ENCODE data around the gene PDE4D. TPM values are rescaled to one million over a fixed set of nuclear protein-coding genes. Genes with fewer than 3 reads are reported as not detected.

Gene PDE4D
- total and polyA plus RNA-seq, 2 experiments from 2014 or later: 4.3 to 9.7 TPM

- Histone ChIP-seq H3K9ac (no peak overlapping the region), H3F3A (ENCODE audit: insufficient read depth) (peaks cover 15% of the 10 kb centered on the region; the same call in 1 of the 2 replicates), H3K4me3 (no peak overlapping the region), H4K20me1 (ENCODE audit: insufficient read depth) (no peaks in the 10 kb centered on the region), H3K27me3 (replicated peaks; ENCODE audit: insufficient read depth) (no peaks in the 10 kb centered on the region), H3K4me2 (ENCODE audit: unreplicated experiment) (no peak overlapping the region), H3K9me2 (ENCODE audit: insufficient read depth) (0 out of 2 replicates have a peak, but pooled peaks cover 6% of the 10 kb centered on the region), H3K4me1 (ENCODE audit: insufficient read depth) (peaks cover 28% of the 10 kb centered on the region), H3K36me3 (ENCODE audit: low read depth) (no peaks in the 10 kb centered on the region), H2AFZ (0 out of 2 replicates have a peak overlapping the region, but pooled peaks have one; percentile 25), H3K79me2 (ENCODE audit: insufficient read depth) (no peaks in the 10 kb centered on the region), H3K27ac (peak overlapping the region; percentile 5; the same call in 1 of the 2 replicates), H3K9me3 (ENCODE audit: low read depth) (no peaks in the 10 kb centered on the region)
- in situ Hi-C loops (cut with MboI): no loop called here
- TF ChIP-seq EZH2phosphoT487 (IDR thresholded peaks at IDR 0.05; ENCODE audit: insufficient read depth, low read depth) (no peak), EZH2 (IDR thresholded peaks at IDR 0.05; ENCODE audit: insufficient read depth, poor library complexity, severe bottlenecking) (no peak)
- DNase-seq: peak; percentile 86
- WGBS, 2 experiments (ENCODE audit: low coverage in 1 of 2, low lambda C conversion rate in 2 of 2, missing lambda C conversion rate in 2 of 2): 79 to 87% methylated on average over 5 of the region's 5 CpGs
These were observed 794.1 kb downstream of the PDE4D start for GRCh38 chr5:59099270-59099994.

GRCh38 chr5:59098743-59099142 lies 794.8 kb downstream of the PDE4D start:
- WGBS, 2 experiments (ENCODE audit: low coverage in 1 of 2, low lambda C conversion rate in 2 of 2, missing lambda C conversion rate in 2 of 2): 95 to 100% methylated on average over 2 of the region's 2 CpGs
- peaks cover 28% of the 10 kb centered on the region for H3K4me1 ChIP-seq (ENCODE audit: insufficient read depth)
- peak overlapping the region; percentile 5; the same call in 1 of the 2 replicates for H3K27ac ChIP-seq
- no peak overlapping the region for H3K9ac ChIP-seq
- no peaks in the 10 kb centered on the region for H3K36me3 ChIP-seq (ENCODE audit: low read depth)
- H3K79me2 ChIP-seq (ENCODE audit: insufficient read depth): no peaks in the 10 kb centered on the region
- no peak for TF ChIP-seq EZH2 (IDR thresholded peaks at IDR 0.05; ENCODE audit: insufficient read depth, poor library complexity, severe bottlenecking)
- TF ChIP-seq EZH2phosphoT487 (IDR thresholded peaks at IDR 0.05; ENCODE audit: insufficient read depth, low read depth): no peak
- H3F3A ChIP-seq (ENCODE audit: insufficient read depth): peaks cover 15% of the 10 kb centered on the region; the same call in 1 of the 2 replicates
- DNase-seq: no peak
- in situ Hi-C loops (cut with MboI): no loop called here
- 0 out of 2 replicates have a peak, but pooled peaks cover 6% of the 10 kb centered on the region for H3K9me2 ChIP-seq (ENCODE audit: insufficient read depth)
- H4K20me1 ChIP-seq (ENCODE audit: insufficient read depth): no peaks in the 10 kb centered on the region
- H3K4me3 ChIP-seq: no peak overlapping the region
- no peak overlapping the region for H3K4me2 ChIP-seq (ENCODE audit: unreplicated experiment)
- H3K9me3 ChIP-seq (ENCODE audit: low read depth): no peaks in the 10 kb centered on the region
- 0 out of 2 replicates have a peak overlapping the region, but pooled peaks have one; percentile 3 for H2AFZ ChIP-seq
- no peaks in the 10 kb centered on the region for H3K27me3 ChIP-seq (replicated peaks; ENCODE audit: insufficient read depth)

GRCh38 chr5:59097712-59098111 lies 795.8 kb downstream of the PDE4D start:
- Histone ChIP-seq H3K27ac (no peak overlapping the region), H3K9ac (no peak overlapping the region), H3K4me2 (ENCODE audit: unreplicated experiment) (no peak overlapping the region)

GRCh38 chr5:59097116-59097515 lies 796.4 kb downstream of the PDE4D start:
- TF ChIP-seq EZH2 (IDR thresholded peaks at IDR 0.05; ENCODE audit: insufficient read depth, poor library complexity, severe bottlenecking): no peak
- no peak for TF ChIP-seq EZH2phosphoT487 (IDR thresholded peaks at IDR 0.05; ENCODE audit: insufficient read depth, low read depth)
- H3K27me3 ChIP-seq (replicated peaks; ENCODE audit: insufficient read depth): no peaks in the 10 kb centered on the region
- H3K27ac ChIP-seq: no peak overlapping the region
- H3F3A ChIP-seq (ENCODE audit: insufficient read depth): peaks cover 15% of the 10 kb centered on the region; the same call in 1 of the 2 replicates
- H3K79me2 ChIP-seq (ENCODE audit: insufficient read depth): no peaks in the 10 kb centered on the region
- H4K20me1 ChIP-seq (ENCODE audit: insufficient read depth): no peaks in the 10 kb centered on the region
- H3K4me2 ChIP-seq (ENCODE audit: unreplicated experiment): no peak overlapping the region
- H3K4me3 ChIP-seq: no peak overlapping the region
- H3K9me3 ChIP-seq (ENCODE audit: low read depth): no peaks in the 10 kb centered on the region
- 25 to 39% methylated on average over 3 of the region's 3 CpGs for WGBS, 2 experiments (ENCODE audit: low coverage in 1 of 2, low lambda C conversion rate in 2 of 2, missing lambda C conversion rate in 2 of 2)
- no peak overlapping the region for H3K9ac ChIP-seq
- no peaks in the 10 kb centered on the region for H3K36me3 ChIP-seq (ENCODE audit: low read depth)
- no peak overlapping the region for H2AFZ ChIP-seq
- in situ Hi-C loops (cut with MboI): no loop called here
- 0 out of 2 replicates have a peak, but pooled peaks cover 6% of the 10 kb centered on the region for H3K9me2 ChIP-seq (ENCODE audit: insufficient read depth)
- DNase-seq: peak; percentile 22
- peaks cover 28% of the 10 kb centered on the region for H3K4me1 ChIP-seq (ENCODE audit: insufficient read depth)

More at GRCh38 chr5:59097712-59098111, 795.8 kb downstream of the PDE4D start:
- H3K27me3 ChIP-seq (replicated peaks; ENCODE audit: insufficient read depth): no peaks in the 10 kb centered on the region
- no peak for DNase-seq
- in situ Hi-C loops (cut with MboI): no loop called here
- no peaks in the 10 kb centered on the region for H3K79me2 ChIP-seq (ENCODE audit: insufficient read depth)
- no peak overlapping the region for H2AFZ ChIP-seq
- TF ChIP-seq EZH2 (IDR thresholded peaks at IDR 0.05; ENCODE audit: insufficient read depth, poor library complexity, severe bottlenecking): no peak
- TF ChIP-seq EZH2phosphoT487 (IDR thresholded peaks at IDR 0.05; ENCODE audit: insufficient read depth, low read depth): no peak
- H3F3A ChIP-seq (ENCODE audit: insufficient read depth): peaks cover 15% of the 10 kb centered on the region; the same call in 1 of the 2 replicates
- H3K9me3 ChIP-seq (ENCODE audit: low read depth): no peaks in the 10 kb centered on the region
- no peak overlapping the region for H3K4me3 ChIP-seq
- H4K20me1 ChIP-seq (ENCODE audit: insufficient read depth): no peaks in the 10 kb centered on the region
- H3K36me3 ChIP-seq (ENCODE audit: low read depth): no peaks in the 10 kb centered on the region
- 0 out of 2 replicates have a peak, but pooled peaks cover 6% of the 10 kb centered on the region for H3K9me2 ChIP-seq (ENCODE audit: insufficient read depth)
- peaks cover 28% of the 10 kb centered on the region for H3K4me1 ChIP-seq (ENCODE audit: insufficient read depth)

Measured in GM23248 (cell line).